H1 (cell line): Measurements from ENCODE around the gene HSD17B2. TPM values are rescaled to one million over a fixed set of nuclear protein-coding genes. Genes with fewer than 3 reads are reported as not detected.
A peak's percentile ranks its signal among the peaks of the same experiment; 100 is the strongest.

ENCODE experiments used
- CTCF ChIA-PET: fragments of 300-600 bp; sonication (Branson Sonifier 250); formaldehyde crosslinking; loops from one replicate; lab custom pipeline; 2021; ENCODE audit not compliant: partially characterized antibody; lab: Charles Lee
- POLR2A ChIA-PET: fragments of 300-600 bp; sonication (Branson Sonifier 250); formaldehyde crosslinking; loops from one replicate; lab custom pipeline; 2021; ENCODE audit warnings: inconsistent platforms; ENCODE audit not compliant: partially characterized antibody; lab: Charles Lee
- DNase-seq, 2 experiments: peaks; one replicate each; pipeline versions ENCODE4 v3.0.0 to v3.0.0-alpha.2; 2010 to 2022; ENCODE audit warnings: low spot score in 2 of 2, low read depth in 1 of 2, mixed read lengths in 1 of 2
- FAIRE-seq: peaks from 2 replicates; lab custom pipeline; 2011; peaks lifted over from hg19 to GRCh38; lab: Jason Lieb, UNC
- H2AFZ ChIP-seq: 2 replicates; pipeline ENCODE4 v1.8.1; 2012; ENCODE audit warnings: low read length, inconsistent platforms
- H2AK5ac ChIP-seq: 2 replicates; pipeline ENCODE4 v1.6.1; 2013; ENCODE audit warnings: low read depth, low read length
- H2BK120ac ChIP-seq: replicated peaks from 2 replicates; pipeline ENCODE3; 2013; ENCODE audit warnings: low read depth, low read length, inconsistent platforms
- H2BK12ac ChIP-seq: 2 replicates; pipeline ENCODE4 v1.6.1; 2013; ENCODE audit warnings: low read depth, low read length
- H2BK15ac ChIP-seq: 2 replicates; pipeline ENCODE4 v1.6.1; 2013; ENCODE audit warnings: low read length
- H2BK20ac ChIP-seq: 2 replicates; pipeline ENCODE4 v1.6.1; 2013; ENCODE audit warnings: low read length
- H2BK5ac ChIP-seq: 2 replicates; pipeline ENCODE4 v1.6.1; 2013; ENCODE audit warnings: low read depth, low read length
- H3K14ac ChIP-seq: 2 replicates; pipeline ENCODE4 v1.6.1; 2013; ENCODE audit warnings: inconsistent platforms; ENCODE audit not compliant: insufficient read length
- H3K18ac ChIP-seq: 2 replicates; pipeline ENCODE4 v1.6.1; 2013; ENCODE audit warnings: low read length; ENCODE audit errors: extremely low read depth
- H3K23ac ChIP-seq: 2 replicates; pipeline ENCODE4 v1.6.1; 2013; ENCODE audit warnings: inconsistent platforms; ENCODE audit not compliant: insufficient read length
- H3K23me2 ChIP-seq: 2 replicates; pipeline ENCODE4 v1.6.1; 2013; ENCODE audit warnings: low read depth, low read length
- H3K27ac ChIP-seq: 2 replicates; pipeline ENCODE4 v1.6.1; 2011; ENCODE audit warnings: low read depth, low read length, inconsistent platforms
- H3K27me3 ChIP-seq, 4 experiments: replicated peaks in 1 of 4; 1 replicate in 1 of 4; 2 replicates in 3 of 4; pipeline versions ENCODE4 v1.6.1 to v1.8.1; 2011 to 2013; ENCODE audit warnings: low read length in 3 of 4, mild to moderate bottlenecking in 3 of 4, inconsistent platforms in 2 of 4, mixed read lengths in 2 of 4, moderate library complexity in 1 of 4; ENCODE audit not compliant: control insufficient read depth in 3 of 4, insufficient read depth in 3 of 4; ENCODE audit errors: extremely low read depth in 1 of 4
- H3K36me3 ChIP-seq, 4 experiments: 2 replicates each; pipeline versions ENCODE4 v1.6.1 to v1.8.1; 2011 to 2013; ENCODE audit warnings: mild to moderate bottlenecking in 4 of 4, low read length in 3 of 4, moderate library complexity in 2 of 4, control low read depth in 1 of 4, inconsistent platforms in 1 of 4; ENCODE audit not compliant: insufficient read depth in 4 of 4, control insufficient read depth in 2 of 4
- H3K4ac ChIP-seq: replicated peaks from 2 replicates; pipeline ENCODE3; 2013; ENCODE audit warnings: low read length, low read depth, mixed read lengths, inconsistent platforms; ENCODE audit not compliant: insufficient read length
- H3K4me1 ChIP-seq, 4 experiments: replicated peaks in 1 of 4; 1 replicate in 1 of 4; 2 replicates in 3 of 4; pipeline versions ENCODE4 v1.6.1 to v1.8.1; 2011 to 2013; ENCODE audit warnings: low read length in 3 of 4, inconsistent platforms in 2 of 4, mixed read lengths in 1 of 4; ENCODE audit not compliant: insufficient read depth in 4 of 4, control insufficient read depth in 3 of 4
- H3K4me2 ChIP-seq, 2 experiments: 2 replicates each; pipeline versions ENCODE4 v1.6.1 to v1.8.1; 2011 to 2013; ENCODE audit warnings: low read depth in 2 of 2, low read length in 2 of 2, control low read depth in 1 of 2, inconsistent platforms in 1 of 2, mild to moderate bottlenecking in 1 of 2; ENCODE audit not compliant: insufficient read depth in 1 of 2
- H3K4me3 ChIP-seq, 4 experiments: fragments of 200-600, 300-600 bp in 1 of 4; sonication (generic), shearing (Covaris generic), sonication (Bioruptor Twin) in 1 of 4; 2 replicates each; pipeline versions ENCODE4 v1.5.1 to v1.8.1; 2011 to 2016; ENCODE audit warnings: low read length in 4 of 4, low read depth in 3 of 4, control low read depth in 2 of 4, inconsistent platforms in 2 of 4, mild to moderate bottlenecking in 2 of 4, mixed read lengths in 1 of 4, moderate library complexity in 1 of 4; ENCODE audit not compliant: insufficient read depth in 2 of 4; ENCODE audit errors: extremely low read depth in 1 of 4
- H3K56ac ChIP-seq: replicated peaks from 2 replicates; pipeline ENCODE3; 2013; ENCODE audit warnings: low read depth, mild to moderate bottlenecking, mixed read lengths, low read length, inconsistent platforms; ENCODE audit not compliant: insufficient read length
- H3K79me1 ChIP-seq: 2 replicates; pipeline ENCODE4 v1.6.1; 2013; ENCODE audit warnings: low read depth, low read length, control low read depth
- H3K79me2 ChIP-seq, 2 experiments: 2 replicates each; pipeline versions ENCODE4 v1.6.1 to v1.8.1; 2012 to 2013; ENCODE audit warnings: low read length in 2 of 2, mild to moderate bottlenecking in 2 of 2, inconsistent platforms in 1 of 2; ENCODE audit not compliant: insufficient read depth in 2 of 2, control insufficient read depth in 1 of 2
- H3K9ac ChIP-seq, 4 experiments: replicated peaks in 1 of 4; 1 replicate in 1 of 4; 2 replicates in 3 of 4; pipeline versions ENCODE4 v1.6.1 to v1.8.1; 2011 to 2013; ENCODE audit warnings: low read depth in 3 of 4, low read length in 3 of 4, control low read depth in 2 of 4, mild to moderate bottlenecking in 2 of 4, moderate library complexity in 2 of 4, inconsistent platforms in 1 of 4; ENCODE audit errors: extremely low read depth in 1 of 4
- H3K9me3 ChIP-seq, 2 experiments: 2 replicates each; pipeline versions ENCODE4 v1.6.1 to v1.8.1; 2012 to 2013; ENCODE audit warnings: mild to moderate bottlenecking in 2 of 2, moderate library complexity in 2 of 2, control low read depth in 1 of 2, inconsistent platforms in 1 of 2, low read depth in 1 of 2, low read length in 1 of 2, mixed read lengths in 1 of 2; ENCODE audit not compliant: insufficient read depth in 2 of 2
- H4K20me1 ChIP-seq, 2 experiments: replicated peaks in 1 of 2; 2 replicates each; pipeline versions ENCODE3 to v1.8.1; 2011 to 2013; ENCODE audit warnings: inconsistent platforms in 2 of 2, low read length in 2 of 2, mild to moderate bottlenecking in 1 of 2; ENCODE audit not compliant: insufficient read depth in 2 of 2, control insufficient read depth in 1 of 2
- H4K5ac ChIP-seq: 2 replicates; pipeline ENCODE4 v1.6.1; 2013; ENCODE audit warnings: low read length, low read depth, mixed read lengths, inconsistent platforms; ENCODE audit not compliant: insufficient read length
- H4K8ac ChIP-seq: 2 replicates; pipeline ENCODE4 v1.8.0; 2013; ENCODE audit warnings: mild to moderate bottlenecking, moderate library complexity, low read length, inconsistent platforms; ENCODE audit not compliant: insufficient read depth; ENCODE audit errors: extremely low read depth
- H4K91ac ChIP-seq: replicated peaks from 2 replicates; pipeline ENCODE3; 2013; ENCODE audit warnings: low read length, mixed read lengths, inconsistent platforms; ENCODE audit not compliant: insufficient read length
- MAFK ChIP-seq: IDR thresholded peaks from 2 replicates; pipeline ENCODE4 v1.6.1; 2012; ENCODE audit warnings: low read depth, mild to moderate bottlenecking, improper control_type of control experiment, low read length
- SP2 ChIP-seq: IDR thresholded peaks from 2 replicates; pipeline ENCODE4 v1.6.1; 2012; ENCODE audit warnings: mild to moderate bottlenecking, low read length, inconsistent platforms
- TAF7 ChIP-seq: optimal IDR thresholded peaks from 2 replicates; pipeline ENCODE3; 2011; ENCODE audit warnings: low read depth, mild to moderate bottlenecking, inconsistent platforms, low read length, moderate library complexity, borderline replicate concordance
- WGBS, 2 experiments: shearing (Covaris generic) in 1 of 2; methylation state at CpG; one replicate each; pipeline versions ENCODE4 v1.1.6 to v1.1.7; 2013 to 2015; ENCODE audit warnings: low lambda C conversion rate in 2 of 2, mixed read lengths in 2 of 2, inconsistent platforms in 1 of 2, low coverage in 1 of 2, missing lambda C conversion rate in 1 of 2; ENCODE audit not compliant: insufficient replicate concordance in 2 of 2, insufficient coverage in 1 of 2, insufficient read length in 1 of 2; ENCODE audit errors: extremely low coverage in 1 of 2, missing lambda C conversion rate in 1 of 2; 5-methylcytosine and 5-hydroxymethylcytosine counted together
- polyA plus RNA-seq, 7 experiments: library from polyadenylated mRNA; depleted of rRNA in 3 of 7; stranded (reverse) in 5 of 7; unstranded in 2 of 7; fragments of >200 nt in 5 of 7; fragments of 200-250 nt in 2 of 7; gene quantifications; 1 replicate in 5 of 7; 2 replicates in 1 of 7; 4 replicates in 1 of 7; pipeline versions ENCODE4 v1.2.1 to v1.2.3, GENCODE V29; 2011 to 2013; ENCODE audit warnings: missing spikeins in 2 of 7, mixed read lengths in 2 of 7
- total RNA-seq: library from RNA; stranded (reverse); fragmentation: NEBNext Ultra II Directional; extraction: Animal tissue kit (Norgen Biotek cat#: 25700); gene quantifications from 2 replicates; pipeline ENCODE4 v1.2.1, GENCODE V29; 2021

Gene HSD17B2
- total and polyA plus RNA-seq, 2 of the 8 experiments (the other 6 are each of a cell fraction or from before 2014, with no cell fraction given), result not detected

DNA sequence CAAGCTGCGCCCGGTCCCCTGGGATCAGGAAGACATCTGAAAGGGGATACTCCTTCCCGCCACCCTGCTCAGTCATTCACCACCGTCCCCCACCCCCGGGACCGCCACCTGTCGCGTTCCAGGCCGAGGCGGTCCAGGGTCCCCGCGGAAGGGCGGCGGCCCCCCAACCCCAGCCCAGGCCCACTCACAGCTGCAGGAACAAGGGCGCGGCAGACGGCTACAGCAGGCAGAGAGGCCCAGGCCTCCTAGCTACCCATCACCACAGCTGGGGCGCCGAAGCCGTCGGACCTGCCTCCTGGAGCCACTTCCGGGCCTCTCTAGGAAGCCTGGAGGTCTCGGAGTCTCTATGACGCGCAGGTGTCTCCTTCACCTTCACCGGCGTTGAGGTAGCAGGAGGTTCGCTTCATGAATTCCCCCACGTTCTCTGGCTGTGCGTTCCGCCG lies 23.8 kb upstream of the HSD17B2 start, which contains the start of gene SDR42E1:
TSS of gene SDR42E1 (minus strand) at position 272 of the 443 bp plus-strand sequence. CDS start 10,612 bp downstream, outside the sequence.
- POLR2A ChIA-PET, result no interaction called here

More for the DNA sequence above, 23.8 kb upstream of the HSD17B2 start, which contains the start of gene SDR42E1:
- Histone ChIP-seq H3K36me3 (no peaks in the 10 kb centered on the region), H3K56ac (no peak within 1 kb of the TSS), H2BK12ac (no peak within 1 kb of the TSS), H4K8ac (no peak within 1 kb of the TSS; the same call in 1 of the 2 replicates), H3K9ac (no peak within 1 kb of the TSS), H2BK5ac (no peak within 1 kb of the TSS), H2AFZ (no peak within 1 kb of the TSS), H3K4me2 (no peak within 1 kb of the TSS), H2BK20ac (no peak within 1 kb of the TSS), H2AK5ac (no peak within 1 kb of the TSS), H4K91ac (no peak within 1 kb of the TSS), H3K27ac (no peak within 1 kb of the TSS), H4K5ac (no peak within 1 kb of the TSS), H2BK120ac (no peak within 1 kb of the TSS), H3K4me3 (no peak within 1 kb of the TSS), H3K23ac (no peak within 1 kb of the TSS), H3K4ac (no peak within 1 kb of the TSS), H4K20me1 (no peaks in the 10 kb centered on the region), H3K27me3 (no peaks in the 10 kb centered on the region), H3K79me2 (no peaks in the 10 kb centered on the region), H3K4me1 (no peaks in the 10 kb centered on the region), H3K18ac (no peak within 1 kb of the TSS), H3K23me2 (no peaks in the 10 kb centered on the region), H3K9me3 (peaks cover 22 to 39% of the 10 kb centered on the region in 2 experiments), H2BK15ac (no peak within 1 kb of the TSS), H3K14ac (no peak within 1 kb of the TSS), H3K79me1 (no peaks in the 10 kb centered on the region)
- TF ChIP-seq MAFK, result no peak
- no peak for TF ChIP-seq TAF7
- TF ChIP-seq SP2, result peak; percentile 9; the same call in 1 of the 2 replicates
- DNase-seq (no peak), FAIRE-seq (no peak)
- CTCF ChIA-PET, result interaction anchor here (1.3 kb wide), 1 partner anchor 71 kb away, joined by 4 read pairs; no protein-coding TSS in a partner anchor
- 97% methylated on average over 31 of the region's 32 CpGs; no CpG with 5 or more reads in 1 of the 2 experiments for WGBS, 2 experiments
